Measurements from ENCODE around the gene TSEN54.

Gene TSEN54

GRCh38 chr17:75488693-75489510 lies 27.4 kb upstream of the TSEN54 start:
- no peak for FAIRE-seq

- no peak for FAIRE-seq
Measured at GRCh38 chr17:75489511-75489955, 26.8 kb upstream of the TSEN54 start.

GRCh38 chr17:75490173-75490743 lies 26.1 kb upstream of the TSEN54 start:
- no peak for FAIRE-seq

- FAIRE-seq, result no peak
Measured at GRCh38 chr17:75490953-75491649, 25.2 kb upstream of the TSEN54 start.

- no peak for FAIRE-seq
Measured at GRCh38 chr17:75491680-75492079, 24.6 kb upstream of the TSEN54 start.

GRCh38 chr17:75492555-75493168 lies 23.7 kb upstream of the TSEN54 start:
- no peak for FAIRE-seq

- no peak for FAIRE-seq
Measured at GRCh38 chr17:75493476-75494129, 22.7 kb upstream of the TSEN54 start.

GRCh38 chr17:75494326-75494877 lies 21.9 kb upstream of the TSEN54 start:
- FAIRE-seq, result no peak

- FAIRE-seq, result no peak
Measured at GRCh38 chr17:75496005-75496404, 20.3 kb upstream of the TSEN54 start.

GRCh38 chr17:75498039-75498725 lies 18.1 kb upstream of the TSEN54 start:
- no peak for FAIRE-seq

- no peak for FAIRE-seq
Measured at GRCh38 chr17:75498726-75499213, 17.6 kb upstream of the TSEN54 start.

- no peak for FAIRE-seq
Measured at GRCh38 chr17:75499313-75500022, 16.9 kb upstream of the TSEN54 start.

- FAIRE-seq, result no peak
Measured at GRCh38 chr17:75500419-75501216, 15.7 kb upstream of the TSEN54 start.

GRCh38 chr17:75501378-75502071 lies 14.8 kb upstream of the TSEN54 start:
- no peak for FAIRE-seq

GRCh38 chr17:75502072-75502720 lies 14.1 kb upstream of the TSEN54 start:
- FAIRE-seq, result no peak

GRCh38 chr17:75502721-75503329 lies 13.5 kb upstream of the TSEN54 start:
- no peak for FAIRE-seq

GRCh38 chr17:75503337-75503950 lies 12.9 kb upstream of the TSEN54 start:
- FAIRE-seq, result no peak

- no peak for FAIRE-seq
Measured at GRCh38 chr17:75503976-75504346, 12.4 kb upstream of the TSEN54 start.

All from G401.6 (cell line).